GM12878 (cell line): ENCODE results near the gene ADAM33. TPM values are rescaled to one million over a fixed set of nuclear protein-coding genes. Genes with fewer than 3 reads are reported as not detected.

Experiments
- ATAC-seq: fragments of 200-7000 bp; cut with Tn5 transposase; 3 replicates; pipeline ENCODE4 v1.9.1; 2020; ENCODE audit warnings: mild to moderate bottlenecking, moderate library complexity
- BruUV-seq: library from RNA; stranded (reverse); fragments of 400-500 nt; replicated peaks from 2 replicates; lab custom pipeline; 2021; lab: Mats Ljungman, UMichigan
- CTCF ChIA-PET: fragments of 300-600 bp; sonication (Branson Sonifier 250); formaldehyde crosslinking; extraction: SDS; loops from one replicate; lab custom pipeline; 2021; ENCODE audit warnings: inconsistent platforms; lab: Yijun Ruan, JAX
- POLR2A ChIA-PET: fragments of 350-600 bp; formaldehyde crosslinking; extraction: SDS; loops from one replicate; lab custom pipeline; 2021; ENCODE audit warnings: inconsistent platforms; lab: Charles Lee
- RAD21 ChIA-PET: fragments of 300-600 bp; sonication (Branson Sonifier 250); formaldehyde crosslinking; loops from one replicate; lab custom pipeline; 2023; ENCODE audit warnings: antibody characterized with exemption; ENCODE audit not compliant: unreplicated experiment; lab: Charles Lee
- SMC1A ChIA-PET: fragments of 300-600 bp; sonication (Branson Sonifier 250); formaldehyde crosslinking; loops from one replicate; lab custom pipeline; 2023; ENCODE audit not compliant: unreplicated experiment, uncharacterized antibody; lab: Charles Lee
- DNase-seq: peaks from one replicate; pipeline ENCODE4 v3.0.0-alpha.2; 2011; ENCODE audit warnings: low read depth, low spot score
- FAIRE-seq: peaks from 3 replicates; lab custom pipeline; 2011; peaks lifted over from hg19 to GRCh38; lab: Jason Lieb, UNC
- H2AFZ ChIP-seq: 2 replicates; pipeline ENCODE4 v1.6.0; 2011; ENCODE audit warnings: low read depth, low read length, control low read depth; ENCODE audit not compliant: control insufficient read depth
- H3K27ac ChIP-seq: 2 replicates; pipeline ENCODE4 v1.5.1; 2011; ENCODE audit warnings: control low read depth; ENCODE audit not compliant: control insufficient read depth, insufficient read depth
- H3K27me3 ChIP-seq, 2 experiments: replicated peaks in 1 of 2; 2 replicates each; pipeline versions ENCODE4 v1.6.0 to v1.6.1; 2011; ENCODE audit warnings: low read length in 1 of 2; ENCODE audit not compliant: control insufficient read depth in 2 of 2, insufficient read depth in 2 of 2
- H3K36me3 ChIP-seq, 2 experiments: 2 replicates each; pipeline ENCODE4 v1.5.1; 2011; ENCODE audit warnings: low read length in 1 of 2; ENCODE audit not compliant: control insufficient read depth in 2 of 2, insufficient read depth in 2 of 2
- H3K4me1 ChIP-seq: 2 replicates; pipeline ENCODE4 v1.6.1; 2011; ENCODE audit warnings: mild to moderate bottlenecking, low read length, moderate library complexity, mixed read lengths; ENCODE audit not compliant: control insufficient read depth, insufficient read depth
- H3K4me2 ChIP-seq: 2 replicates; pipeline ENCODE4 v1.6.0; 2011; ENCODE audit warnings: control low read depth; ENCODE audit not compliant: control insufficient read depth, insufficient read depth
- H3K4me3 ChIP-seq: fragments of 200-600 bp; sonication (generic); 2 replicates; pipeline ENCODE4 v1.5.1; 2016
- H3K79me2 ChIP-seq: 2 replicates; pipeline ENCODE4 v1.6.0; 2011; ENCODE audit warnings: low read length; ENCODE audit not compliant: control insufficient read depth, insufficient read depth
- H3K9ac ChIP-seq: 2 replicates; pipeline ENCODE4 v1.8.0; 2011; ENCODE audit warnings: low read length, control low read depth, mixed read lengths; ENCODE audit not compliant: control insufficient read depth, insufficient read depth
- H3K9me3 ChIP-seq: replicated peaks from 3 replicates; pipeline ENCODE4 v1.5.1; 2011; ENCODE audit warnings: mild to moderate bottlenecking, low read length; ENCODE audit not compliant: control insufficient read depth, insufficient read depth
- H4K20me1 ChIP-seq: 2 replicates; pipeline ENCODE4 v1.6.0; 2011; ENCODE audit not compliant: control insufficient read depth, insufficient read depth
- EGR1 ChIP-seq, 2 experiments: IDR thresholded peaks; 1 replicate in 1 of 2; 2 replicates in 1 of 2; pipeline ENCODE4 v1.6.1; 2011 to 2012; ENCODE audit warnings: low read depth in 2 of 2, low read length in 2 of 2, borderline replicate concordance in 1 of 2, mild to moderate bottlenecking in 1 of 2, moderate library complexity in 1 of 2
- EP300 ChIP-seq, 2 experiments: fragments of 150-350 bp in 1 of 2; IDR thresholded peaks; 2 replicates each; pipeline ENCODE4 v1.6.1; 2011 to 2012; ENCODE audit warnings: low read depth in 2 of 2, low read length in 2 of 2, borderline replicate concordance in 1 of 2, improper control_type of control experiment in 1 of 2, inconsistent platforms in 1 of 2; ENCODE audit not compliant: control insufficient read depth in 1 of 2
- ESRRA ChIP-seq: IDR thresholded peaks from 2 replicates; pipeline ENCODE4 v1.6.1; 2012; ENCODE audit warnings: mild to moderate bottlenecking, low read length, improper control_type of control experiment
- HDGF ChIP-seq: fragments of 450-650 bp; IDR thresholded peaks from 2 replicates; pipeline ENCODE4 v1.6.1; 2016; ENCODE audit warnings: antibody characterized with exemption
- IKZF2 ChIP-seq, 2 experiments: fragments of 450-650 bp; IDR thresholded peaks; 2 replicates each; pipeline ENCODE4 v1.6.1; 2017; ENCODE audit warnings: mild to moderate bottlenecking in 2 of 2, moderate library complexity in 2 of 2
- IRF5 ChIP-seq: fragments of 450-650 bp; IDR thresholded peaks from 2 replicates; pipeline ENCODE4 v1.6.1; 2017; ENCODE audit warnings: borderline replicate concordance
- MEF2A ChIP-seq: IDR thresholded peaks from 2 replicates; pipeline ENCODE4 v1.6.1; 2011; ENCODE audit warnings: low read depth, mild to moderate bottlenecking, low read length, moderate library complexity; ENCODE audit not compliant: insufficient read depth
- PAX5 ChIP-seq: IDR thresholded peaks from 2 replicates; pipeline ENCODE4 v1.6.1; 2011; ENCODE audit warnings: low read depth, low read length, borderline replicate concordance
- PBX3 ChIP-seq: IDR thresholded peaks from 2 replicates; pipeline ENCODE4 v1.6.1; 2011; ENCODE audit warnings: mild to moderate bottlenecking, low read depth, low read length, moderate library complexity; ENCODE audit not compliant: insufficient replicate concordance
- POLR2A ChIP-seq: IDR thresholded peaks from 2 replicates; pipeline ENCODE4 v1.6.1; 2011; ENCODE audit warnings: low read depth, mild to moderate bottlenecking, low read length
- RELA ChIP-seq: fragments of 450-650 bp; IDR thresholded peaks from 2 replicates; pipeline ENCODE4 v1.8.0; 2014; ENCODE audit warnings: borderline replicate concordance; ENCODE audit not compliant: partially characterized antibody
- SIX5 ChIP-seq: IDR thresholded peaks from 2 replicates; pipeline ENCODE4 v1.6.1; 2011; ENCODE audit warnings: mild to moderate bottlenecking, low read depth, low read length, moderate library complexity; ENCODE audit not compliant: severe bottlenecking
- SREBF1 ChIP-seq: IDR thresholded peaks from 2 replicates; pipeline ENCODE4 v1.6.1; 2012; ENCODE audit warnings: mild to moderate bottlenecking, low read length
- USF1 ChIP-seq: IDR thresholded peaks from 2 replicates; pipeline ENCODE4 v1.6.1; 2011; ENCODE audit warnings: borderline replicate concordance, low read depth, mild to moderate bottlenecking, moderate library complexity, mixed read lengths, low read length; ENCODE audit not compliant: insufficient read depth; ENCODE audit errors: extremely low read length
- ZSCAN29 ChIP-seq: fragments of 450-650 bp; IDR thresholded peaks from 2 replicates; pipeline ENCODE4 v1.6.1; 2017; ENCODE audit warnings: mild to moderate bottlenecking, moderate library complexity
- WGBS: methylation state at CpG from one replicate; pipeline ENCODE4 v1.1.6; 2016; ENCODE audit warnings: low lambda C conversion rate; ENCODE audit not compliant: insufficient replicate concordance, insufficient coverage; ENCODE audit errors: missing lambda C conversion rate; 5-methylcytosine and 5-hydroxymethylcytosine counted together
- in situ Hi-C: fragments of 300-500 bp; cut with MboI; formaldehyde crosslinking; loops from 9 replicates; pipeline ENCODE4 v1.14.3; 2018; ENCODE audit warnings: mixed read lengths
- intact Hi-C: fragments of 100-400 bp; cut with micrococcal nuclease; formaldehyde crosslinking; loops from one replicate; pipeline ENCODE4 v1.14.2; 2022; ENCODE audit not compliant: unreplicated experiment
- polyA plus RNA-seq, 11 experiments: library from polyadenylated mRNA; depleted of rRNA in 4 of 11; unstranded in 6 of 11; stranded (reverse) in 5 of 11; fragments of >200 nt; fragmentation: Nextera tagmentation in 4 of 11; fragmentation: Illumina TruSeq in 1 of 11; extraction: Ambion mirVana in 4 of 11; extraction: Trizol in 1 of 11; gene quantifications; 1 replicate in 1 of 11; 2 replicates in 10 of 11; pipeline versions ENCODE4 v1.2.1 to v1.2.3, GENCODE V29; 2011 to 2016; ENCODE audit warnings: inconsistent platforms in 2 of 11, missing spikeins in 2 of 11, low read depth in 1 of 11
- total RNA-seq, 4 experiments: library from RNA; depleted of rRNA in 3 of 4; stranded (reverse); fragments of >200 nt in 3 of 4; fragmentation: Illumina TruSeq in 1 of 4; extraction: Trizol in 1 of 4; gene quantifications; 2 replicates each; pipeline versions ENCODE4 v1.2.1 to v1.2.3, GENCODE V29; 2013 to 2021
- TF ChIP-seq, protein P1 (sequence below): IDR thresholded peaks from 2 replicates; pipeline ENCODE4 v1.6.1; 2012; ENCODE audit warnings: low read depth, low read length, improper control_type of control experiment

Gene ADAM33
- total and polyA plus RNA-seq, 10 of the 15 experiments (the other 5 are each of a cell fraction or from before 2014, with no cell fraction given): not detected

- SMC1A ChIA-PET: interaction anchor here (1.1 to 1.4 kb wide), 3 partner anchors 18 to 100 kb away, joined by 3 read pairs; no protein-coding TSS in a partner anchor
- Histone ChIP-seq H4K20me1 (no peaks in the 10 kb centered on the region), H3K9ac (no peak overlapping the region), H3K27ac (no peak overlapping the region), H3K79me2 (no peaks in the 10 kb centered on the region), H3K4me2 (no peak overlapping the region), H3K27me3 (no peaks in the 10 kb centered on the region), H3K36me3 (peaks cover 0 to 7% of the 10 kb centered on the region in 2 experiments; a peak in 2 of 4 replicates), H3K4me1 (no peaks in the 10 kb centered on the region), H2AFZ (no peak overlapping the region), H3K4me3 (no peak overlapping the region), H3K9me3 (no peaks in the 10 kb centered on the region)
- in situ Hi-C loops (no loop called here), intact Hi-C loops (no loop called here)
- ATAC-seq: no peak
- no peak for FAIRE-seq
- CTCF ChIA-PET: interaction anchor here (0.9 to 1.5 kb wide), 2 partner anchors 70 to 77 kb away, joined by 3 read pairs; no protein-coding TSS in a partner anchor
- no TSS peak for BruUV-seq
- no peak for DNase-seq
- WGBS: 97% methylated on average over 3 of the region's 3 CpGs
- RAD21 ChIA-PET: no interaction called here
- POLR2A ChIA-PET: no interaction called here
- TF ChIP-seq PBX3: no peak
- no peak for TF ChIP-seq IKZF2 (IDR thresholded peaks at IDR 0.05)
- TF ChIP-seq POLR2A: no peak
- TF ChIP-seq SIX5: no peak
- no peak for TF ChIP-seq PAX5
- no peak for TF ChIP-seq USF1
- no peak for TF ChIP-seq EP300 (IDR thresholded peaks at IDR 0.05; ENCODE audit: borderline replicate concordance in 1 of 2, control insufficient read depth in 1 of 2, low read depth in 2 of 2, low read length in 2 of 2)
- no peak for TF ChIP-seq EGR1 (IDR thresholded peaks at IDR 0.05; ENCODE audit: borderline replicate concordance in 1 of 2, low read depth in 2 of 2, low read length in 2 of 2)
- TF ChIP-seq SREBF1: no peak
- TF ChIP-seq ESRRA: no peak
- no peak for TF ChIP-seq MEF2A
- TF ChIP-seq HDGF: no peak
- TF ChIP-seq, protein P1, sequence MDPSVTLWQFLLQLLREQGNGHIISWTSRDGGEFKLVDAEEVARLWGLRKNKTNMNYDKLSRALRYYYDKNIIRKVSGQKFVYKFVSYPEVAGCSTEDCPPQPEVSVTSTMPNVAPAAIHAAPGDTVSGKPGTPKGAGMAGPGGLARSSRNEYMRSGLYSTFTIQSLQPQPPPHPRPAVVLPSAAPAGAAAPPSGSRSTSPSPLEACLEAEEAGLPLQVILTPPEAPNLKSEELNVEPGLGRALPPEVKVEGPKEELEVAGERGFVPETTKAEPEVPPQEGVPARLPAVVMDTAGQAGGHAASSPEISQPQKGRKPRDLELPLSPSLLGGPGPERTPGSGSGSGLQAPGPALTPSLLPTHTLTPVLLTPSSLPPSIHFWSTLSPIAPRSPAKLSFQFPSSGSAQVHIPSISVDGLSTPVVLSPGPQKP: no peak
- no peak for TF ChIP-seq ZSCAN29
- TF ChIP-seq IRF5: no peak
- no peak for TF ChIP-seq RELA
Measured at GRCh38 chr20:3640259-3640658, 41.6 kb downstream of the ADAM33 start.
